Measurements from ENCODE around the gene CDC45.
"Not testable (repeated sequence)": the region's sequence is repeated elsewhere in the genome, so short reads cannot be mapped to it uniquely, and the experiment has no call there.

DNA sequence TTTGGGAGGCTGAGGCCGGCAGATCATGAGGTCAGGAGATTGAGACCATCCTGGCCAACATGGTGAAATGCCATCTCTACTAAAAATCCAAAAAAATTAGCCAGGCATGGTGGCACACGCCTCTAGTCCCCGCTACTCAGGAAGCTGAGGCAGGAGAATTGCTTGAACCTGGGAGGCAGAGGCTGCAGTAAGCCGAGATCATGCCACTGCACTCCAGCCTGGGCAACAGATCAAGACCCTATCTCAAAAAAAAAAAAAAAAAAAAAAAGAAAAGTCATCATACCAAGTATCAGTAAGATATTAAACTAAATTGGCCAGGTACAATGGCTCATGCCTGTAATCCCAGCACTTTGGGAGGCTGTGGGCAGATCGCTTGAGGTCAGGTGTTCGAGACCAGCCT lies 51.6 kb downstream of the CDC45 start:
- TF ChIP-seq, protein P1, sequence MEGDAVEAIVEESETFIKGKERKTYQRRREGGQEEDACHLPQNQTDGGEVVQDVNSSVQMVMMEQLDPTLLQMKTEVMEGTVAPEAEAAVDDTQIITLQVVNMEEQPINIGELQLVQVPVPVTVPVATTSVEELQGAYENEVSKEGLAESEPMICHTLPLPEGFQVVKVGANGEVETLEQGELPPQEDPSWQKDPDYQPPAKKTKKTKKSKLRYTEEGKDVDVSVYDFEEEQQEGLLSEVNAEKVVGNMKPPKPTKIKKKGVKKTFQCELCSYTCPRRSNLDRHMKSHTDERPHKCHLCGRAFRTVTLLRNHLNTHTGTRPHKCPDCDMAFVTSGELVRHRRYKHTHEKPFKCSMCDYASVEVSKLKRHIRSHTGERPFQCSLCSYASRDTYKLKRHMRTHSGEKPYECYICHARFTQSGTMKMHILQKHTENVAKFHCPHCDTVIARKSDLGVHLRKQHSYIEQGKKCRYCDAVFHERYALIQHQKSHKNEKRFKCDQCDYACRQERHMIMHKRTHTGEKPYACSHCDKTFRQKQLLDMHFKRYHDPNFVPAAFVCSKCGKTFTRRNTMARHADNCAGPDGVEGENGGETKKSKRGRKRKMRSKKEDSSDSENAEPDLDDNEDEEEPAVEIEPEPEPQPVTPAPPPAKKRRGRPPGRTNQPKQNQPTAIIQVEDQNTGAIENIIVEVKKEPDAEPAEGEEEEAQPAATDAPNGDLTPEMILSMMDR (IDR thresholded peaks at IDR 0.05 in 4 of 5, conservative IDR thresholded peaks at IDR 0.05 in 1 of 5) = not testable (repeated sequence)
- not testable (repeated sequence) for TF ChIP-seq POLR2A (IDR thresholded peaks at IDR 0.05)
